Right atrium auricular region (tissue), 2 donors: ENCODE data around the gene IRF8. TPM values are rescaled to one million over a fixed set of nuclear protein-coding genes. Genes with fewer than 3 reads are reported as not detected.

Experiments
- DNase-seq: peaks from one replicate; pipeline ENCODE4 v3.0.0-alpha.2; 2019; ENCODE audit warnings: low spot score
- H3K27ac ChIP-seq, 2 donors: fragments of 200-600 bp; sonication (generic); 1 replicate in 1 of 2; 2 replicates in 1 of 2; pipeline ENCODE4 v1.5.1; 2016 to 2019
- H3K27me3 ChIP-seq, 2 donors: fragments of 200-600 bp; sonication (generic); one replicate each; pipeline versions ENCODE4 v1.5.1 to v1.6.0; 2017 to 2019
- H3K36me3 ChIP-seq: fragments of 200-600 bp; sonication (generic); one replicate; pipeline ENCODE4 v1.5.1; 2016
- H3K4me1 ChIP-seq, 2 donors: fragments of 200-600 bp; sonication (generic); one replicate each; pipeline versions ENCODE4 v1.5.1 to v1.6.0; 2017 to 2019
- H3K4me3 ChIP-seq, 2 donors: fragments of 200-600 bp; sonication (generic); 1 replicate in 1 of 2; 2 replicates in 1 of 2; pipeline ENCODE4 v1.5.1; 2017 to 2019; ENCODE audit warnings: mild to moderate bottlenecking in 1 of 2, moderate library complexity in 1 of 2
- H3K9me3 ChIP-seq, 2 donors: fragments of 200-600 bp; sonication (generic); one replicate each; pipeline ENCODE4 v1.5.1; 2019
- total RNA-seq, 2 donors: library from RNA; depleted of rRNA; stranded (reverse); fragments of >200 nt; gene quantifications; one replicate each; pipeline ENCODE4 v1.1.0, GENCODE V29; 2016
- TF ChIP-seq, protein P1 (sequence below), 2 donors: fragments of 200-600 bp; sonication (generic); IDR thresholded peaks; one replicate each; pipeline ENCODE4 v1.5.1; 2019; ENCODE audit warnings: antibody characterized with exemption in 2 of 2

Gene IRF8
- total RNA-seq, 2 donors from 2014 or later = 2.2 to 10.6 TPM

- Histone ChIP-seq H3K27me3 (no peaks in the 10 kb centered on the region), H3K4me3 (no peak overlapping the region), H3K4me1 (no peaks in the 10 kb centered on the region), H3K27ac (no peak overlapping the region), H3K9me3 (no peaks in the 10 kb centered on the region), H3K36me3 (no peaks in the 10 kb centered on the region)
- no peak for DNase-seq
- TF ChIP-seq, protein P1, sequence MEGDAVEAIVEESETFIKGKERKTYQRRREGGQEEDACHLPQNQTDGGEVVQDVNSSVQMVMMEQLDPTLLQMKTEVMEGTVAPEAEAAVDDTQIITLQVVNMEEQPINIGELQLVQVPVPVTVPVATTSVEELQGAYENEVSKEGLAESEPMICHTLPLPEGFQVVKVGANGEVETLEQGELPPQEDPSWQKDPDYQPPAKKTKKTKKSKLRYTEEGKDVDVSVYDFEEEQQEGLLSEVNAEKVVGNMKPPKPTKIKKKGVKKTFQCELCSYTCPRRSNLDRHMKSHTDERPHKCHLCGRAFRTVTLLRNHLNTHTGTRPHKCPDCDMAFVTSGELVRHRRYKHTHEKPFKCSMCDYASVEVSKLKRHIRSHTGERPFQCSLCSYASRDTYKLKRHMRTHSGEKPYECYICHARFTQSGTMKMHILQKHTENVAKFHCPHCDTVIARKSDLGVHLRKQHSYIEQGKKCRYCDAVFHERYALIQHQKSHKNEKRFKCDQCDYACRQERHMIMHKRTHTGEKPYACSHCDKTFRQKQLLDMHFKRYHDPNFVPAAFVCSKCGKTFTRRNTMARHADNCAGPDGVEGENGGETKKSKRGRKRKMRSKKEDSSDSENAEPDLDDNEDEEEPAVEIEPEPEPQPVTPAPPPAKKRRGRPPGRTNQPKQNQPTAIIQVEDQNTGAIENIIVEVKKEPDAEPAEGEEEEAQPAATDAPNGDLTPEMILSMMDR (IDR thresholded peaks at IDR 0.05) = no peak
These were observed 18.8 kb upstream of the IRF8 start for GRCh38 chr16:85879975-85880831.

DNA sequence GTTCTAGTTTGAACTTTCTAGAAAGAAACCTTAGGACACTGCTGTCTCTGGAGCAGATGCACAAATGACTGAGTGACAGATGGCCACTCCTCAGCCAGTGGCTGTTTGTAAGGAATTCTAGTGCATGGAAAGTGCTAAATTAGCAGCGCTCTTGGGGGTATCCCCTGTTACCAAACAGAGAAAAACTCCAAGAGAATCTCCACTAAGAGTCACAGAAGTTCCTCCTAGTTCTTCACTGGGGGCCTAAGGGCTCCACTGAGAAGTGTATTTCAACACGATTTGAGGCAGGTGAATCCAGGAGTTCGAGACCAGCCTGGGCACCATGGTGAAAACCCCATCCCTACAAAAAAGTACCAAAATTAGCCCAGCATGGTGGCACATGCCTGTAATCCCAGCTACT, 18.1 kb upstream of the IRF8 start:
- Histone ChIP-seq H3K36me3 (no peaks in the 10 kb centered on the region), H3K4me3 (no peak overlapping the region), H3K27me3 (no peaks in the 10 kb centered on the region), H3K4me1 (no peaks in the 10 kb centered on the region), H3K9me3 (no peaks in the 10 kb centered on the region), H3K27ac (no peak overlapping the region)
- TF ChIP-seq, protein P1 (IDR thresholded peaks at IDR 0.05) = no peak
- no peak for DNase-seq

DNA sequence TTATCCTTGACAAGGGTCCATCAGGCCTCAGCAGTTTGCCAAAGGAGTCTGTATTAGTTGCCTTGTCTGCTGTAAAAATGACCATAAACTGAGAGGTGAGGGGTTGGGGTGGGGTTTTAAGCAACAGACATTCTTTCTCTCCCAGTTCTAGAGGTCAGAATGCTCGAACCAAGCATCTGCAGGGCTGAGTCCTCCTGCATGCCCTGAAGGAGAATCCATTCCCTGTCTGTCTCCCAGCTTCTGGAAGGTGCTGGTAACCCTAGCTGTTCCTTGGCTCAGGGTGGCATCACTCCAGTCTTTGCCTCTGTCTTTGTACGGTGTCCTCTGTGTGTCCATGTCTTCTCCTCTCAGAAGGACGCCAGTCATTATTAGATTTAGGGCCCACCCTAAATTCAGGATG, 17.5 kb upstream of the IRF8 start:
- TF ChIP-seq, protein P1 (IDR thresholded peaks at IDR 0.05) = no peak
- no peak overlapping the region for H3K27ac ChIP-seq

DNA sequence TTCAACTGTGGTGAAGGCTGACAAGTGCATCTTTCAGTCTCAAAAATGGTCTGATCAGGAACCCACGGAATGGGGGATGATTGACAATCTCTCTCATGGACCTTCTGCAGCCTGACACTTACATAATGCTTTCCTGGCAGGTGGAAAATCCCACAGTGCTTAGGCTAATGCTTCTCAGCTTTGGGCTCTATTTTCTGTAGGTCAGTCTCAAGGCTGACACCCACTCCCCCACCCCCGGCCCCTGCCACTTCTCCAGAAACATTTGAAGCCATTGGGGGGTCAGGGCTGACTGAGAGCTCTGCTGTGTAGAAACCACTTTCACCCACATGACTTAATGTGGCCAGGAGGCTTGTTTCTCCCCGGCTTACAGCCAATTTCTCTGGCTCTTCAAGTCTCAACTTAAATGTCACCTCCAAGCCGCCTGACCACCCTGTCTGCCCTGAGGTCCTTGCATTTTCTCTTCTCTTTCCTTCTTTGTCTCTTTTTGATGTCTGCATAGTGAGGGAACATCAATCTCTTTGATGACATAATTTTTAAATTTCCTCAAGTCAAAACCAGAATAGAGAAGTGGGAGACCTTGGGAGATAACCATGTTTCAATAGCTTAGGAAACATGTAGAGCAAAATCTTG, 16.7 kb upstream of the IRF8 start:
- no peaks in the 10 kb centered on the region for H3K36me3 ChIP-seq
- no peaks in the 10 kb centered on the region for H3K4me1 ChIP-seq
- no peak overlapping the region for H3K4me3 ChIP-seq
- no peak overlapping the region for H3K27ac ChIP-seq
- TF ChIP-seq, protein P1 (IDR thresholded peaks at IDR 0.05) = no peak
- H3K27me3 ChIP-seq = no peaks in the 10 kb centered on the region
- no peaks in the 10 kb centered on the region for H3K9me3 ChIP-seq
- no peak for DNase-seq

More for the DNA sequence above, 17.5 kb upstream of the IRF8 start:
- Histone ChIP-seq H3K9me3 (no peaks in the 10 kb centered on the region), H3K4me1 (no peaks in the 10 kb centered on the region), H3K4me3 (no peak overlapping the region), H3K27me3 (no peaks in the 10 kb centered on the region), H3K36me3 (no peaks in the 10 kb centered on the region)
- DNase-seq = no peak

- H3K9me3 ChIP-seq = no peaks in the 10 kb centered on the region
- H3K36me3 ChIP-seq = no peaks in the 10 kb centered on the region
- no peak for DNase-seq
- no peak overlapping the region for H3K4me3 ChIP-seq
- no peaks in the 10 kb centered on the region for H3K27me3 ChIP-seq
- no peak overlapping the region for H3K27ac ChIP-seq
- TF ChIP-seq, protein P1 (IDR thresholded peaks at IDR 0.05) = no peak
- no peaks in the 10 kb centered on the region for H3K4me1 ChIP-seq
These were observed 15.1 kb upstream of the IRF8 start for GRCh38 chr16:85883813-85884212.
